Endometrium (tissue), 2 donors: ENCODE data around the gene SAPCD2.
A peak's percentile ranks its signal among the peaks of the same experiment; 100 is the strongest.

Experiments
- FAIRE-seq: peaks from 2 replicates; lab custom pipeline; 2012; peaks lifted over from hg19 to GRCh38; lab: Jason Lieb, UNC
- donor health status: control.
- donor health status: control.

The SAPCD2 gene

GRCh38 chr9:137107312-137107921, 37.1 kb upstream of the SAPCD2 start:
- FAIRE-seq: no peak

DNA sequence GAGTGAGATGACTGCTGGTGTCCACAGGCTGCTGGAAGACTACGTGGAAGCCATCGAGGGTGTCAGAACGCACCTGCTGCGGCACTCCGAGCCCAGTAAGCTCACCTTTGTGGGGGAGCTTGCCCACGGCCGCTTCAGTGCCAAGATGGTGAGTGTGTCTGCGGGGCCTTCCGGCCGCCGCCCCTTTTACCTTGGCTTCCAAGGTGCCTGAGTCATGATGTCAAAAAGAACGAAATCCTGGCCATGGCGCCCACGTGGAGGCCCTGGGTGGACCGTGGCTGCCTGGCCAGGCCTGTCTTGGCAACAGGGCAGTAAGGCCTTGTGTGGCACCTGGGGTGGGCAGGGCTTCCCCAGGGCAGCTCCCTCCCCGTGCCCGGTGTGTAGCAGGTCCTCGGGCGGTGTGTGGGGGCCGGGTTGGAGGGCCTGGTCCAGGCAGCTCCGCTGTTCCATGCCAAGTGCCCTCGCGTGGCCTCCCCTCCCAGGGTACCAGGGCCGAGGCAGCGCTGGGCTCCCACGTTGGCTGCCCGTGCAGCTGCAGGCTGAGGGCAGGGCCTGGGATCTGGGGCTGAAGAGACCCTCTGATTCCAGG, 36.4 kb upstream of the SAPCD2 start:
- no peak for FAIRE-seq

DNA sequence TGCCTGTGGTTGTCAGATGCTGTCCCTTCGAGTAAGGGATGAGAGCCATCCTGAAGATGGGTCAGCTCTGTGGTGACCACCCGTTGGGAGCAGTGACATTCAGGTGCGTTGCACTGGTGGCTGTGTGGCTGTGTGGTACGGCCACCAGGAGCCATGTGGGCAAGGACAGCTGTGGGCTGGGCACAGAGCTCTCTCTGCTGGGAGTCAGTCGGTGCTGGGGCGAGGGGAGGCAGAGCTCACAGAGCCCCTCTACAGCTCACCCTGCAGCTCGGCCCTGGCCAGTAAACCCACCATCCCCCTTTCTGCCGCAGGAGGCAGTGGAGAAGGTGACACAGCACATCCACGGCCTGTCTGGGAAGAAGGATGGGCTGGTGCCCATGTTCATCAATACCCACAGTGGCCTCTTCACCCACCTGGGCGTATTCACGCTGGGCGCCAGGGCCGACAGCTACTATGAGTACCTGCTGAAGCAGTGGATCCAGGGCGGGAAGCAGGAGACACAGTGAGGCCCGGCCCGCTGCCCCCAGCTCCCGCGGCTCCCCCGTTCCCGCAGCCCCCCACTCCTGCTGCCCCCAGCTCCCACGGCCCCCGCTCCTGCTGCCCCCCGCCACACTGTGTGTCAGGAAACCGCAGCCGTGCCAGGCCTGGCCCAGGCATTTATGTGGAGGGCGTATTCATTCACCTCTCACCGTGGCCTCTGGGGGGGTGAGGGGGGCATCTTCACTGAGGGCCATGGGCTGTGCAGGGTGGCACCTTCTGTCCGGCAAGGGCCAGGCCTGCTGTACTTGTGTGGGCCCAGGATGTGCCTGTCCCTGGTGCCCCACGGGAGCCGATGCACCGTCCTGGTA, 35.7 kb upstream of the SAPCD2 start:
- FAIRE-seq: no peak

DNA sequence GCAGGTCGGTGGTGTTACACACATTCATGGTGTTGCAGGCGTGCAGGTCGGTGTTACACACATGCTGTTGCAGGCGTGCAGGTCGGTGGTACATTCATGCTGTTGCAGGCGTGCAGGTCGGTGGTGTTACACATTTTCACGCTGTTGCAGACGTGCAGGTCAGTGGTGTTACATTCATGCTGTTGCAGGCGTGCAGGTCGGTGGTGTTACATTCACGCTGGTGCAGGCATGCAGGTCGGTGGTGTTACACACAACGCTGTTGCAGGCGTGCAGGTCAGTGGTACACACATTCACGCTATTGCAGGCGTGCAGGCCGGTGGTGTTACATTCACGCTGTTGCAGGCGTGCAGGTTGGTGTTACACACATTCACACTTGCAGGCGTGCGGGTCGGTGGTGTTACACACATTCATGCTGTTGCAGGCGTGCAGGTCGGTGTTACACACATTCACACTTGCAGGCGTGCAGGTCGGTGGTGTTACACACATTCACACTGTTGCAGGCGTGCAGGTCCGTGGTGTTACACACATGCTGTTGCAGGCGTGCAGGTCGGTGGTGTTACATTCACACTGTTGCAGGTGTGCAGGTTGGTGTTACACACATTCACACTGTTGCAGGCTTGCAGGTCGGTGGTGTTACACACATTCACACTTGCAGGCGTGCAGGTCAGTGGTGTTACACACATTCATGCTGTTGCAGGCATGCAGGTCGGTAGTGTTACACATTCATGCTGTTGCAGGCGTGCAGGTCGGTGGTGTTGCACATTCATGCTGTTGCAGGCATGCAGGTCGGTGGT, 33.0 kb upstream of the SAPCD2 start:
- FAIRE-seq: no peak

- FAIRE-seq: no peak
These were observed 28.9 kb upstream of the SAPCD2 start for GRCh38 chr9:137099231-137099630.

DNA sequence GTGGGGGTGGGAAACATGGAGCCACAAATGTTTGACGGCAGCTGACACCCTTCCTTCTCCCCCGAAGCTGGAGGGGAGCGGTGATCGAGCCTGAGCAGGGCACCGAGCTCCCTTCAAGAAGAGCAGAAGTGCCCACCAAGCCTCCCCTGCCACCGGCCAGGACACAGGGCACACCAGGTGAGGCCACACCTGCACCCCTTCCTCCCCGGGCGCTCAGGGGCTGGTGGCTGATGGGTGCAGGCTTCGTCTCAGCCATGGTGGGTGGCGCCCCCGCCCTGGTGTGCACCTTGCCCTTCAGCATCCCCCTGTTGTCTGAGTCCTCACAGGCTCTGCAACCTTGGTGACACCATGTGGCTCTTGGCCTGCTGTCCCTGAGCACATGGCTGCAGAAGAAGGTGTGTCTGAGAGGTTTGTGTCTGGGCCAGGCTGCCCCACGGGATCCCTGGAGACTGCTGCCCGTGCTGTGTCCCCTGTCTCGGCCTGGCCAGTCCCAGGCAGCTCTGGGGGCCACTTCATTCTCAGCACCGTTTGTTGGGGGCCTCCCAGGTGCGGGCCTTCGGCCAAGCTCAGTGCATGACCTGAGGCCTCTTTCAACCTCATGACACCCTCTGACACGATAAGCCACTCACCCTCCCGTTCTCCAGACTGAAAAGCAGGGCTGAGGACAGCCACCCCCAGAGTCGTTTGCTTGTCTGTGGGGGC, 27.6 kb upstream of the SAPCD2 start:
- no peak for FAIRE-seq

DNA sequence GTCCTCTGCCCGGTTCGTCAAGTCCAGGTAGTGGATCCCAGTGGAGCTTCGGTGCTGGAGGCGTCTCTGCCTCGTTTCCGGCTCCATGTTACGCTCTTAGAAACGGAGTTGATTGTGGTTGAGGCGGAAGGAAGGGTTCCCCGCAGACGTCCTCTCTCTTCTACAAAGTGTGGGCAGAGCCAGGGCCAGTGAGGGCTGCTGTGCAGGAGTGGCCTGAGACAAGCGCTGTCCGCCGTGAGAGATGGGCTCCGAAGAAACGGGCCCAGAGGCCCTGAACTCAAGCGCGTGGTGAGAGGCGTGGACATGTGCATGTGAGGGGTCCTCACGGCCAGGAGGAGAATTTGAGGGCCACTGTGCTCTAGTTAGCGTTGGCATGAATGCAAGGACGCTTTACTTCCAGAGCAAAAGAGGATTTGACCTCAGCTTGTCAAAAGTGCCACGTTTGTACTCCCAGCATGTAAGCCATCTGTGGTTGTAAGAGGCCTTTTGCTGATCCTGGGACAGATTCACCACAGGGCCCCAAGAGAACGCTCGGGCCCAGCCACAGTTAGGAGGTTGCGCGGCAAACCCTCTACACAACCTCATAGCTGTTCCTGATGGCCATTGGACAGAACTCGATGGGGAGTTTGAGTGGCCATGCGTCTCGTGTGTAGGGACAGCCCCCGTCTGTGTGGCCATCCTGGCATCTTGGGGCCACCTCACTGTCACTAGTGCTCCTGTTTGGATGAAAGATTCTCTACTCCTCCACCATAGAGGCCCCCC, 26.6 kb upstream of the SAPCD2 start:
- no peak for FAIRE-seq

DNA sequence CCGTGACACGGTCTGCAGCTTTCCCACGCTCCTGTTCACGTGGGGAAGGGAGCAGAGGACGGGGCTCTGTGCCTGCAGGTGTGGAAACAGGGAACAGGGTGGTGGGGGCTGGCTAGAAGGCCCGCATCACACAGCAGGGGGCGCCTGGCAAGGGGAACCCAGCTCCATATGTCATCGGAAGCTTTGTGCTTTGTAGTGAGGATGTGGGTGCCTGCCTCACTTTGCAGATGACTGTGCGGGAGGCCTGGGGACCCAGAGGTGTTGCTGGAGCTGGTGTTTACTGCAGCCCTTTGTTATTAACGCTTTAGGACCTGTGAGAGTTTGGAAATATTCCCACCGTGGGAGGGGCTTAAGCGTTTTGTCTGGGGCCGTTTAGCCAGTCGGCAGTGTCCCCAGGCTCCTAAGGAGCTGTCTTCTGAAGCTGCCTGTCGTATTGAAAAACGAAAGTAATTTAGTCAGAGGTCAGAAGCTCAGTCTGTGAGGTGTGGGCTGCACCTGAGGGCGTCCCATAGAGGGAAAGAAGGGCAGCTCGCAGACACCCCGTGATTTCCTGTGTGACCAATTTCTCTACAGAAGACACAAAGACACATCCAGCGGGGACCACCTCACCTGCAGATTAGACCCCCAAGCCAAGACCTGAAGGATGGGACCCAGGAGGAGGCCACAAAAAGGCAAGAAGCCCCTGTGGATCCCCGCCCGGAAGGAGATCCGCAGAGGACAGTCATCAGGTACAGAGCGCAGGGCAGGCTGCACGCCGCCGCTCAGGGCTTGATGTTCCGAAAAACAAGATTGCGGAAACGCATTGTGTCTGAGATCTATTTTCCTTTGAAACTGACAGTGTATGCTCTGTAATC, 25.5 kb upstream of the SAPCD2 start:
- no peak for FAIRE-seq

GRCh38 chr9:137089232-137089947, 19.0 kb upstream of the SAPCD2 start:
- FAIRE-seq: no peak

DNA sequence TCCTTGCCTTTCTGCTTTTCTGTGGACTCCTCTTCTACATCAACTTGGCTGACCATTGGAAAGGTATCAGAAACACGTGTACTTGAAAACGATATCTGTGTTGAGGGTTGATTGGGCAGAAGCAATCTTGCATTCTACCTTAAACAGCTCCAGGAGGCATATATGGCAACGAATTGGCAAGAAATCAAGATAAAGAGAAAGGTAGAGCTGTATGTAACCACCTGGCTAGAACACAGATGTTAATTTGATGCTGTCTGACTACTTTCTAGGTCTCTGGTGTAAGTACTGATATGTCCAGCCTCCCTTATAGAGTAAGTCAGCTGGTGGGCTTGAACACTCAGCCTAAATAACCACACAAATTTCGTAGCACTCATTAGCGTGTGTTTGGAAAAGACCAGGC, 17.8 kb upstream of the SAPCD2 start:
- FAIRE-seq: no peak

DNA sequence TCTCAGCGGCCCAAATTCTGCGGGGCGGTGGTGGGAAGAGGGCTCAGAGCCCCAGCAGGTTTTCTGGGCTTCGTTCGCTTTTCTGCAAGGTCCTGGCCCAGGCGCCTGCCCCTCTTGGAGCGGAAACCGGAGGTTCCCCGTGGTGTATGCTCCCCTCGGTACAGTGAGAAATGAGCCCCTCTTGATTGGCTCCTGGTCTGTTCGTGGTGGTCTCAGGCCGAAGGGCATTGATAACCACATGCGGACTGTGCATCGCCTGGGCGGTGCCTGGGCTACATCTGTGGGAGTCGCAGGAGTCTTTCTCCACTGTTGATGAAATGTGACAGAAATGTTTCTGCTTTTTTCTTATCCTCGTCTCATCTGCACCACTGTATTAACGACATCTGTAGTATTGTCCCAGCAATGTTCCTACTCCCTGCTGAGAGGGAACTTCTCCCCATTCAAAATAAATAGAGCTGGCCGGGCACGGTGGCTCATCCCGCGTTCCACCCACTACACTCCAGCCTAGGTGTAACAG, 17.1 kb upstream of the SAPCD2 start:
- FAIRE-seq: no peak

DNA sequence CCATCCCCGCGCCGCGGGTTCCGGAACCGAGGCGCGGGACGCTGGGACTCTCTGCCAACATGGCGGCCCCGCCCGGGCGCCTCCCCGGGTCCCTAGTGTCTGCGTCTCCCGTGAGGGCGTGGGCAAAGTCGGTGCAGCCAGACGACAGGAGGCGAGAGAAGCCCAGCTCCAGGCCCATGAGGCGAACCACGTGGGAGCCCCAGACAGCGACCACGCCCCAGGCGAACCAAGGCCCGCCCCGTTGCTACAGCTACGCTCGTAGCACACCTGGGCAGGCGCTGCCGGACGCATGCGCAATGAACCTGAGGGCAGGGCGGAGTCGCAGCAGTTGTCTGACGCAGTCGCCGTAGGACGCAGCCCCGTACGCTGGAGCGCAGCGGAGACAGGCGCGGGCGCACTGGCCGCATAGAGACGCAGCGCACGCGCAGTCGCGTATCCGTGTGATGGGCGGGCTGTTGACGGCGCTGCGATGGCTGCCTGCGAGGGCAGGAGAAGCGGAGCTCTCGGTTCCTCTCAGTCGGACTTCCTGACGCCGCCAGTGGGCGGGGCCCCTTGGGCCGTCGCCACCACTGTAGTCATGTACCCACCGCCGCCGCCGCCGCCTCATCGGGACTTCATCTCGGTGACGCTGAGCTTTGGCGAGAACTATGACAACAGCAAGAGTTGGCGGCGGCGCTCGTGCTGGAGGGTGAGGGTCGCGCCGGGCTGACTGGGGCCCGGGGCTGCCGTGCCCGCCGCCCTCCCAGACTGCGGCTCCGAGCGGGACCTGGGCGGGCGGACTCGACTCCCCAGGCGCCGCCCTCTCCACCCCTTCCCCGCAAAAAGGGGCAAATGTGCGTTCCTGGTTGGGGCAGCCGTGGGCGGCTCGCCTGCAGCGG, 16.4 kb upstream of the SAPCD2 start, which contains the start of gene MAN1B1:
TSS of gene MAN1B1 (plus strand) at position 455 of the 878 bp plus-strand sequence. CDS start at position 470, 15 bp downstream.
- peak; percentile 88 for FAIRE-seq

GRCh38 chr9:137085920-137086530, 15.7 kb upstream of the SAPCD2 start:
- no peak for FAIRE-seq

DNA sequence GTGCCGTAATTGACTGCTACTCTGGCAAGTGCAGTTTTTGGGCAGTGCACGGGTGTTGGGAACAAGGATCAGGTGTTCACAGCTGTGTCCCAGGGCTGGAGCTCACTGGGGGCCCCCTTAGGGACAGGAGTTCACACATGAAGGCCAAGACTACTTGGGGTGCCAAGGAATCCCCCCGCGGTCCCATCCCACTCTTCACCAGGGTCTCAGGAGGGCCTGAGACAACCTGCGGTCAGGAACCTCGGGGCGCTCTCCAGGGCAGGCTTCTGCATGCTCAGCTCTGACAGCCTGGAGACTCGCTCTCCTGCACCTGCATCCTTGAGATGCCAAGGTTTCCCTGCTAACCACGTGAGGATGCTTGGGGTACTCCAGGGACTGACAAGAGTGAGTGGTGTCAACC, 14.2 kb upstream of the SAPCD2 start:
- no peak for FAIRE-seq

DNA sequence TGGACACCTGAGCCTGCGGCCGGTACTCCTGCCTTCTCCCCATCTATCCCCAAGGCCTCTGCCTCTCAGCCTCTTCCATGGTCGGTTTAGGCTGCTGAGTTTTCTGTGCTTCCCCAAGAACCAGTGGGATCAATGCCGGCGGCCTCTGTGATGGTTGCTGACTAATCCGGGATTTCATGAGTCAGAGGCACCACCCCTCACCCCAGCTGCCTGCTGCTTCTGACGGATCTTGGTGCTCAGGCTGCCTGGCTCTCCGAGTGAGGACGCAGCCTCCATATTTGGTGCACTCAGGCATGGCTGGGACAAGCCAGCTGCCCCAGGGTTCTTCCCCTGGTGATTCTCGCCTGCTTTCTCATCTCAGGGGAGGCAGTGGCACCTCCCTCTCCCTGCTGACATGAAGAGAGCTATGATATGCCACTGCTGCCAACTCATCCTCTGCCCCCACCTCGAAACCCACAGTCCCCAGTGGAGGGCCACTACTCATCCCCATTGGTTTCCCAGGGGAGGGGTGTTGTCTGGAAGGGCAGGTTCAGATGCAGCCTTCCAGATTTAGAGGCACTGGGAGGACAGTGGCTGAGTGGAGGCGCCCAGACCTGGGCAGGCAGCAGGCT, 13.1 kb upstream of the SAPCD2 start:
- no peak for FAIRE-seq

- no peak for FAIRE-seq
These were observed 12.6 kb upstream of the SAPCD2 start for GRCh38 chr9:137082925-137083290.

GRCh38 chr9:137082222-137082924, 12.0 kb upstream of the SAPCD2 start:
- no peak for FAIRE-seq
